Natural killer cell treated with Interleukin-12 subunit alpha and Interleukin-12 subunit beta and Interleukin-15 and Interleukin-18, amount 100 ng/mL, for 72 hours (primary cell): ENCODE data around the gene ZWINT. TPM values are rescaled to one million over a fixed set of nuclear protein-coding genes. Genes with fewer than 3 reads are reported as not detected.

Experiments used
- ATAC-seq, 2 donors: fragments of 150-1000 bp; cut with Tn5 transposase in 1 of 2; sonication (Bioruptor Pico), chemical (Tn5 transposase) in 1 of 2; 2 replicates each; pipeline ENCODE4 v1.10.0; 2021
- DNase-seq: peaks from one replicate; pipeline ENCODE4 v3.0.0; 2022; ENCODE audit warnings: low spot score
- H3K27ac Mint-ChIP-seq, 2 donors: 1 replicate in 1 of 2; 2 replicates in 1 of 2; pipeline ENCODE4 v1.8.0; 2022; ENCODE audit warnings: mixed read lengths in 2 of 2, mild to moderate bottlenecking in 1 of 2, moderate library complexity in 1 of 2
- H3K27me3 Mint-ChIP-seq, 2 donors: 1 replicate in 1 of 2; 2 replicates in 1 of 2; pipeline ENCODE4 v1.8.0; 2022; ENCODE audit warnings: mixed read lengths in 2 of 2
- H3K36me3 Mint-ChIP-seq: one replicate; pipeline ENCODE4 v1.8.0; 2022; ENCODE audit warnings: mixed read lengths
- H3K4me1 Mint-ChIP-seq, 2 donors: 1 replicate in 1 of 2; 2 replicates in 1 of 2; pipeline ENCODE4 v1.8.0; 2022; ENCODE audit warnings: low read depth in 2 of 2, mixed read lengths in 2 of 2, mild to moderate bottlenecking in 1 of 2
- H3K4me3 Mint-ChIP-seq: one replicate; pipeline ENCODE4 v1.8.0; 2022; ENCODE audit warnings: mixed read lengths
- H3K9me3 Mint-ChIP-seq: 2 replicates; pipeline ENCODE4 v1.8.0; 2022; ENCODE audit warnings: mixed read lengths
- total RNA-seq, 2 donors: library from RNA; stranded (reverse); gene quantifications; one replicate each; pipeline ENCODE4 v1.2.3, GENCODE V29; 2022

The ZWINT gene
- total RNA-seq, result 100 to 1,000 TPM in 1 of 2 donors, 10 to 100 TPM in 1; 59.5 to 120 TPM

- H3K27ac Mint-ChIP-seq, result peak within 1 kb of the TSS; percentile 78 to 95
- no peaks in the 10 kb centered on the region for H3K27me3 Mint-ChIP-seq
- peaks cover 12% of the 10 kb centered on the region for H3K36me3 Mint-ChIP-seq
- peaks cover 44 to 45% of the 10 kb centered on the region in 2 donors for H3K4me1 Mint-ChIP-seq
- peak; percentile 93 for DNase-seq
- H3K9me3 Mint-ChIP-seq, result no peaks in the 10 kb centered on the region
- peak; percentile 97 to 98 for ATAC-seq
- H3K4me3 Mint-ChIP-seq, result peak within 1 kb of the TSS; percentile 93
Measured at GRCh38 chr10:56360967-56361612, at the start of gene ZWINT. TSS of gene ZWINT (minus strand) at chr10:56361259. CDS start at chr10:56361236, 23 bp downstream.

GRCh38 chr10:56383806-56384205 is 22.7 kb upstream of the ZWINT start:
- H3K9me3 Mint-ChIP-seq, result peaks cover 22% of the 10 kb centered on the region
- ATAC-seq (no peak), DNase-seq (no peak)
- no peak overlapping the region for H3K27ac Mint-ChIP-seq
- H3K4me3 Mint-ChIP-seq, result no peak overlapping the region
- H3K4me1 Mint-ChIP-seq, result no peaks in the 10 kb centered on the region
- no peaks in the 10 kb centered on the region for H3K27me3 Mint-ChIP-seq
- H3K36me3 Mint-ChIP-seq, result peaks cover 8% of the 10 kb centered on the region

DNA sequence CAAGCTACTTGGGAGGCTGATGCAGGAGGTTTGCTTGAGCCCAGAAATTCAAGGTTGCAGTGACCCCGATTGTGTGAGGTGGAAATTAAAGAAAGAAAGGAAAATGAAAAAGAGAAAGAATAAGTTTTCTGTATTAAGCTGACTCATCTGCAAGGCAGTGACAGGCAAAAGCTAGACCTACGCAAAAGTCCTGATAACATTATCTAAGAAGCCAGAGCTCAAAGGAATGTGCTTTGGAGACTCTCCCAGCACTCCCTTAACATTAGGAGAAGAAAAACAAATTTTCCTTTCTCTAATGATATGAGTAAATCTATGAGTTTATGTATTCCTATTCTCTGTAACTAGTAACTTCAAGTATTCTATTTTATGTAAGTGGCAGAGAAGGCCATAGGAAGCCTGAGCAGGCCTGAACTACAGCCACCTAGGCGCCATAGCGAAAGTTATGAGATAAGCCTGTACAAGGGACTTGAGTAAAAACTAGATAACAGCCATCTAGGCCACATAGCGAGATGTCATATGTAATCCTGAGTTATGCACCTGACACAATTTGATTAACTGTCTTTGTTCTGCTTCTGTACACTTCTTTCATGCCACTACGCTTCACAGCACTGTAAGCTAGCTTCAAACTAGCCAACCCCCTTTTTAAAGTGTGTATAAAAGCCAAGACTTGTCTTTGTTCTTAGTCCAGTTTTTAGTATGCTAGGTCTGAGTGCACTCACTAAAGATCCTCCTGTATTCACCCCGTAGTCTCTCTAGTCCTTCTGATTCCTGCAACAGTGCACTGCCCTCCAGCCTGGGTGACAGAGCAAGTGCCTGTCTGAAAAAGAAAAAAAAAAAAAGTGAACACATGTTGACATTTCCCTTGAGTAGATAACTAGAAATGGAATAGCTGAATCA is 9.4 kb upstream of the ZWINT start:
- H3K9me3 Mint-ChIP-seq, result peaks cover 6% of the 10 kb centered on the region
- H3K4me3 Mint-ChIP-seq, result no peak overlapping the region
- H3K27me3 Mint-ChIP-seq, result no peaks in the 10 kb centered on the region
- no peak overlapping the region for H3K27ac Mint-ChIP-seq
- DNase-seq (no peak), ATAC-seq (no peak)
- H3K4me1 Mint-ChIP-seq, result no peaks in the 10 kb centered on the region
- H3K36me3 Mint-ChIP-seq, result peaks cover 14% of the 10 kb centered on the region

GRCh38 chr10:56360583-56360966 is 484 bp downstream of the ZWINT start:
- H3K27ac Mint-ChIP-seq, result peak overlapping the region; percentile 78 to 95
- no peak for DNase-seq
- no peaks in the 10 kb centered on the region for H3K27me3 Mint-ChIP-seq
- no peak for ATAC-seq
- peaks cover 44 to 45% of the 10 kb centered on the region in 2 donors for H3K4me1 Mint-ChIP-seq
- peaks cover 12% of the 10 kb centered on the region for H3K36me3 Mint-ChIP-seq
- peak overlapping the region; percentile 93 for H3K4me3 Mint-ChIP-seq
- no peaks in the 10 kb centered on the region for H3K9me3 Mint-ChIP-seq

DNA sequence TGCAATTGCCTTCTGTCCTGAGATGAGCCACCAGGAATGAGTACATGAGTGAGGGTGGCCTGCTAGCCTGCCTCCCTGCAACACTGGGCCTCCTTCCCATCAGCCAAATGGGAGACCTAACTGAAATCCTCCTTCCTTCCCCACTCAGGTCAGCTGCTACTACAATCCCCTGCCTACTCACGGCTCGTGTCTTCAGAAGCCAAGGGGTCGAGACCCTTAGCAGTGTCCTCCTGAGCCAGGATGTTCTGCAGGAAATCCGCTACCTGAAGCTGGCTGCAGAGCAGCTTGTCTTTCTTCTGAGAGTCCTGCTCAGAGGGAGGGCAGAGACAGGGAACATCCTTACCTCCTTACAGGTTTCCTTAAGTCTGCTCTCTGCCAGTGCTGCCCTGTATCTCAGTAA is 1.2 kb downstream of the ZWINT start:
- ATAC-seq (no peak), DNase-seq (no peak)
- peaks cover 44 to 45% of the 10 kb centered on the region in 2 donors for H3K4me1 Mint-ChIP-seq
- no peaks in the 10 kb centered on the region for H3K27me3 Mint-ChIP-seq
- peak overlapping the region in 1 of 2 donors; percentile 78 for H3K27ac Mint-ChIP-seq
- H3K4me3 Mint-ChIP-seq, result peak overlapping the region; percentile 93
- H3K36me3 Mint-ChIP-seq, result peaks cover 12% of the 10 kb centered on the region
- no peaks in the 10 kb centered on the region for H3K9me3 Mint-ChIP-seq

GRCh38 chr10:56357018-56357417 is 4.0 kb downstream of the ZWINT start:
- no peaks in the 10 kb centered on the region for H3K27me3 Mint-ChIP-seq
- H3K4me1 Mint-ChIP-seq, result peaks cover 33 to 36% of the 10 kb centered on the region in 2 donors
- no peak overlapping the region for H3K4me3 Mint-ChIP-seq
- H3K9me3 Mint-ChIP-seq, result no peaks in the 10 kb centered on the region
- H3K27ac Mint-ChIP-seq, result no peak overlapping the region
- DNase-seq (no peak), ATAC-seq (no peak)
- peaks cover 12% of the 10 kb centered on the region for H3K36me3 Mint-ChIP-seq

GRCh38 chr10:56351909-56352630 is 9.0 kb downstream of the ZWINT start:
- H3K9me3 Mint-ChIP-seq, result no peaks in the 10 kb centered on the region
- peaks cover 2 to 5% of the 10 kb centered on the region in 2 donors for H3K4me1 Mint-ChIP-seq
- no peak overlapping the region for H3K27ac Mint-ChIP-seq
- no peak for ATAC-seq
- no peaks in the 10 kb centered on the region for H3K27me3 Mint-ChIP-seq
- H3K36me3 Mint-ChIP-seq, result no peaks in the 10 kb centered on the region
- no peak for DNase-seq
- no peak overlapping the region for H3K4me3 Mint-ChIP-seq

DNA sequence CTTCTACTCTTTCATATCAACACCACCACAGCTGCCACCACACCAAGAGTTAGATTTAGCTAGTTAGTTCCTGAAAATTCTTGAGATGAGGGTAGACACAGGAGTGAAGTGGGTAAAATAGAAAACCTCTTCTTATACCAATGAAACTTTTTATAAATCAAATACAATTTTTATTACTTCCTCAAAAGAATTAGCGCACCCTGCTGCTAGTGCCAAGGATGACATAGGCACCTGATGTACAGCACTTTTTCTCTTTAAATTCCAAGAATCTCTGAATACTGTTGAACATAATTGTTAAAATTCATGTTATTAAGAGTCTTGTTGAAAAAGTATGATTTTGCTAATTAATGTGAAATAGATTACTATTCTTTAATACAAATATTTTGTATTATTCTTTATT is 11.4 kb downstream of the ZWINT start:
- DNase-seq, result no peak
- H3K27me3 Mint-ChIP-seq, result no peaks in the 10 kb centered on the region

DNA sequence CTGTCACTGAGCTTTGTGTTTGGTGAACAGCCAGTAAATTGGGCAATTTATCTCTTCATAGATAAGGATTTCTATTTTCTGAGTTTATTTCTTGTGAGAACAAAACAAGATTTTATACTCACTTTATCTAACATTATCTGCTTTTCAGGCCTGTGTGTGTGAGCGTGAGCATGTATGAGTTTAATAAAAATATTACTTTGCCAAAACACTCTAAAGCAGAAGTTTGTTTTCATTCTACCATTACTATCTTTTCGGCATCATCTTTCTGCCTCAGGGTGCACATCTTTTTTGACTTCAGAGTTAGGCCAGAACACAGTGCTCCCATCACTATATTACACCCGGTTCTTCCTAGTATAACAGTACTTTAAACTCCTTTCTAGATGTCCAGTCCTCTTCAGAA is 13.0 kb downstream of the ZWINT start:
- Mint-ChIP-seq H3K9me3 (no peaks in the 10 kb centered on the region), H3K27me3 (no peaks in the 10 kb centered on the region), H3K4me3 (no peak overlapping the region), H3K36me3 (no peaks in the 10 kb centered on the region), H3K4me1 (no peaks in the 10 kb centered on the region), H3K27ac (no peak overlapping the region)
- ATAC-seq, result no peak
- DNase-seq, result no peak

More for the DNA sequence above, 11.4 kb downstream of the ZWINT start:
- ATAC-seq, result no peak
- Mint-ChIP-seq H3K4me3 (no peak overlapping the region), H3K9me3 (no peaks in the 10 kb centered on the region), H3K36me3 (no peaks in the 10 kb centered on the region), H3K27ac (no peak overlapping the region), H3K4me1 (no peaks in the 10 kb centered on the region)

- no peak overlapping the region for H3K27ac Mint-ChIP-seq
- H3K9me3 Mint-ChIP-seq, result no peaks in the 10 kb centered on the region
Measured at GRCh38 chr10:56346845-56347415, 14.1 kb downstream of the ZWINT start.

GRCh38 chr10:56341612-56342011 is 19.4 kb downstream of the ZWINT start:
- H3K27ac Mint-ChIP-seq, result no peak overlapping the region
- no peaks in the 10 kb centered on the region for H3K27me3 Mint-ChIP-seq
- H3K9me3 Mint-ChIP-seq, result peaks cover 6% of the 10 kb centered on the region
- H3K4me1 Mint-ChIP-seq, result no peaks in the 10 kb centered on the region
- ATAC-seq (no peak), DNase-seq (no peak)
- no peak overlapping the region for H3K4me3 Mint-ChIP-seq
- peaks cover 6% of the 10 kb centered on the region for H3K36me3 Mint-ChIP-seq

More at GRCh38 chr10:56346845-56347415, 14.1 kb downstream of the ZWINT start:
- H3K27me3 Mint-ChIP-seq, result no peaks in the 10 kb centered on the region
- no peak overlapping the region for H3K4me3 Mint-ChIP-seq
- ATAC-seq (no peak), DNase-seq (no peak)
- H3K4me1 Mint-ChIP-seq, result no peaks in the 10 kb centered on the region
- no peaks in the 10 kb centered on the region for H3K36me3 Mint-ChIP-seq

GRCh38 chr10:56329961-56330360 is 31.1 kb downstream of the ZWINT start:
- no peak for DNase-seq
- H3K9me3 Mint-ChIP-seq, result peaks cover 6% of the 10 kb centered on the region
- H3K4me3 Mint-ChIP-seq, result no peak overlapping the region
- no peak overlapping the region for H3K27ac Mint-ChIP-seq
- H3K4me1 Mint-ChIP-seq, result no peaks in the 10 kb centered on the region
- no peaks in the 10 kb centered on the region for H3K27me3 Mint-ChIP-seq
- H3K36me3 Mint-ChIP-seq, result no peaks in the 10 kb centered on the region
- no peak for ATAC-seq

DNA sequence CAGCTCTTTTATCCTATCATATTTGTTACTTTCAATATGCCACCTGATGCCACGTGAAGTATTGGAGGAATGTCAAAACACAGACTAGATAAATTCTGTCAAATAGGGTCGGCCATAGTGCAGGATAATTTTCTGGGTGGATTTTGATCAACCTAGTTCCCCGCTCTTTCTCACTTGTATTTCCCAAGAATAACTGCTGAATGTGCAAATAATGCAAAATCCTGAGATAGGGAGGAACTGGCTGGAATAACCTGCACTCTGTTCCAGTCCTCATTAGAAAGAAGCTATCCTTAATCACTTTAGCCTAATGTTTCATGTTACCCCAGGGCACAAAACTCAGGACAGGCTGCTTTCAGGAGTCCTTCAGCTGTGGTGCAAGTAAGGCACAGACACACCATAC is 33.9 kb downstream of the ZWINT start:
- no peaks in the 10 kb centered on the region for H3K4me1 Mint-ChIP-seq
- no peak overlapping the region for H3K4me3 Mint-ChIP-seq
- DNase-seq (no peak), ATAC-seq (no peak)
- H3K36me3 Mint-ChIP-seq, result peaks cover 8% of the 10 kb centered on the region
- no peaks in the 10 kb centered on the region for H3K27me3 Mint-ChIP-seq
- no peak overlapping the region for H3K27ac Mint-ChIP-seq
- peaks cover 17% of the 10 kb centered on the region for H3K9me3 Mint-ChIP-seq
